Measurements from ENCODE around the gene PLCB1. TPM values are rescaled to one million over a fixed set of nuclear protein-coding genes. Genes with fewer than 3 reads are reported as not detected.

PLCB1 gene
- total and polyA plus RNA-seq, 10 of the 15 experiments (the other 5 are each of a cell fraction or from before 2014, with no cell fraction given) = 0.05 to 5.3 (median 0.17) TPM; not detected in 1

- WGBS (ENCODE audit: insufficient coverage, insufficient replicate concordance, low lambda C conversion rate, missing lambda C conversion rate) = 34% methylated on average over 7 of the region's 7 CpGs
- TF ChIP-seq ASH2L (IDR thresholded peaks at IDR 0.05; ENCODE audit: borderline replicate concordance, low read depth) (no peak), ESRRA (IDR thresholded peaks at IDR 0.05; ENCODE audit: low read length) (no peak), NFYB (IDR thresholded peaks at IDR 0.05; ENCODE audit: insufficient read depth, low read depth, low read length) (no peak), NR2C2 (IDR thresholded peaks at IDR 0.05; ENCODE audit: borderline replicate concordance, control insufficient read depth, insufficient read length, low read depth) (no peak), ZNF592 (IDR thresholded peaks at IDR 0.05) (no peak), ETV6 (conservative IDR thresholded peaks at IDR 0.05 in 1 of 2, IDR thresholded peaks at IDR 0.05 in 1 of 2; ENCODE audit: borderline replicate concordance in 1 of 2, low read depth in 1 of 2) (no peak), HDAC2 (IDR thresholded peaks at IDR 0.05) (no peak), POLR2AphosphoS2 (IDR thresholded peaks at IDR 0.05; ENCODE audit: low read depth, low read length) (no peak)
- TF ChIP-seq, protein P1, sequence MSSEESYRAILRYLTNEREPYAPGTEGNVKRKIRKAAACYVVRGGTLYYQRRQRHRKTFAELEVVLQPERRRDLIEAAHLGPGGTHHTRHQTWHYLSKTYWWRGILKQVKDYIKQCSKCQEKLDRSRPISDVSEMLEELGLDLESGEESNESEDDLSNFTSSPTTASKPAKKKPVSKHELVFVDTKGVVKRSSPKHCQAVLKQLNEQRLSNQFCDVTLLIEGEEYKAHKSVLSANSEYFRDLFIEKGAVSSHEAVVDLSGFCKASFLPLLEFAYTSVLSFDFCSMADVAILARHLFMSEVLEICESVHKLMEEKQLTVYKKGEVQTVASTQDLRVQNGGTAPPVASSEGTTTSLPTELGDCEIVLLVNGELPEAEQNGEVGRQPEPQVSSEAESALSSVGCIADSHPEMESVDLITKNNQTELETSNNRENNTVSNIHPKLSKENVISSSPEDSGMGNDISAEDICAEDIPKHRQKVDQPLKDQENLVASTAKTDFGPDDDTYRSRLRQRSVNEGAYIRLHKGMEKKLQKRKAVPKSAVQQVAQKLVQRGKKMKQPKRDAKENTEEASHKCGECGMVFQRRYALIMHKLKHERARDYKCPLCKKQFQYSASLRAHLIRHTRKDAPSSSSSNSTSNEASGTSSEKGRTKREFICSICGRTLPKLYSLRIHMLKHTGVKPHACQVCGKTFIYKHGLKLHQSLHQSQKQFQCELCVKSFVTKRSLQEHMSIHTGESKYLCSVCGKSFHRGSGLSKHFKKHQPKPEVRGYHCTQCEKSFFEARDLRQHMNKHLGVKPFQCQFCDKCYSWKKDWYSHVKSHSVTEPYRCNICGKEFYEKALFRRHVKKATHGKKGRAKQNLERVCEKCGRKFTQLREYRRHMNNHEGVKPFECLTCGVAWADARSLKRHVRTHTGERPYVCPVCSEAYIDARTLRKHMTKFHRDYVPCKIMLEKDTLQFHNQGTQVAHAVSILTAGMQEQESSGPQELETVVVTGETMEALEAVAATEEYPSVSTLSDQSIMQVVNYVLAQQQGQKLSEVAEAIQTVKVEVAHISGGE (CRISPR knock-in tag; IDR thresholded peaks at IDR 0.05) = no peak
- TF ChIP-seq, protein P2, sequence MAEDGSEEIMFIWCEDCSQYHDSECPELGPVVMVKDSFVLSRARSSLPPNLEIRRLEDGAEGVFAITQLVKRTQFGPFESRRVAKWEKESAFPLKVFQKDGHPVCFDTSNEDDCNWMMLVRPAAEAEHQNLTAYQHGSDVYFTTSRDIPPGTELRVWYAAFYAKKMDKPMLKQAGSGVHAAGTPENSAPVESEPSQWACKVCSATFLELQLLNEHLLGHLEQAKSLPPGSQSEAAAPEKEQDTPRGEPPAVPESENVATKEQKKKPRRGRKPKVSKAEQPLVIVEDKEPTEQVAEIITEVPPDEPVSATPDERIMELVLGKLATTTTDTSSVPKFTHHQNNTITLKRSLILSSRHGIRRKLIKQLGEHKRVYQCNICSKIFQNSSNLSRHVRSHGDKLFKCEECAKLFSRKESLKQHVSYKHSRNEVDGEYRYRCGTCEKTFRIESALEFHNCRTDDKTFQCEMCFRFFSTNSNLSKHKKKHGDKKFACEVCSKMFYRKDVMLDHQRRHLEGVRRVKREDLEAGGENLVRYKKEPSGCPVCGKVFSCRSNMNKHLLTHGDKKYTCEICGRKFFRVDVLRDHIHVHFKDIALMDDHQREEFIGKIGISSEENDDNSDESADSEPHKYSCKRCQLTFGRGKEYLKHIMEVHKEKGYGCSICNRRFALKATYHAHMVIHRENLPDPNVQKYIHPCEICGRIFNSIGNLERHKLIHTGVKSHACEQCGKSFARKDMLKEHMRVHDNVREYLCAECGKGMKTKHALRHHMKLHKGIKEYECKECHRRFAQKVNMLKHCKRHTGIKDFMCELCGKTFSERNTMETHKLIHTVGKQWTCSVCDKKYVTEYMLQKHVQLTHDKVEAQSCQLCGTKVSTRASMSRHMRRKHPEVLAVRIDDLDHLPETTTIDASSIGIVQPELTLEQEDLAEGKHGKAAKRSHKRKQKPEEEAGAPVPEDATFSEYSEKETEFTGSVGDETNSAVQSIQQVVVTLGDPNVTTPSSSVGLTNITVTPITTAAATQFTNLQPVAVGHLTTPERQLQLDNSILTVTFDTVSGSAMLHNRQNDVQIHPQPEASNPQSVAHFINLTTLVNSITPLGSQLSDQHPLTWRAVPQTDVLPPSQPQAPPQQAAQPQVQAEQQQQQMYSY (CRISPR knock-in tag; IDR thresholded peaks at IDR 0.05) = no peak
These were observed 717.9 kb downstream of the PLCB1 start for GRCh38 chr20:8849990-8850389.

More at GRCh38 chr20:8849990-8850389, 717.9 kb downstream of the PLCB1 start:
- Histone ChIP-seq H3K79me2 (ENCODE audit: control insufficient read depth, insufficient read depth, low read length) (no peaks in the 10 kb centered on the region), H3K9me3 (replicated peaks; ENCODE audit: control insufficient read depth, insufficient read depth, low read length) (no peaks in the 10 kb centered on the region), H3K27me3 (replicated peaks in 1 of 2; ENCODE audit: control insufficient read depth in 2 of 2, insufficient read depth in 2 of 2, low read length in 1 of 2) (no peaks in the 10 kb centered on the region), H3K4me3 (no peak overlapping the region), H3K27ac (ENCODE audit: control insufficient read depth, insufficient read depth) (no peak overlapping the region), H3K9ac (ENCODE audit: control insufficient read depth, insufficient read depth, low read length) (no peak overlapping the region), H3K4me2 (ENCODE audit: control insufficient read depth, insufficient read depth) (no peak overlapping the region), H4K20me1 (ENCODE audit: control insufficient read depth, insufficient read depth) (no peaks in the 10 kb centered on the region), H3K36me3 (ENCODE audit: control insufficient read depth in 2 of 2, insufficient read depth in 2 of 2, low read length in 1 of 2) (no peaks in the 10 kb centered on the region), H2AFZ (ENCODE audit: control insufficient read depth, low read depth, low read length) (no peak overlapping the region), H3K4me1 (ENCODE audit: control insufficient read depth, insufficient read depth, low read length) (no peaks in the 10 kb centered on the region)
- FAIRE-seq (no peak), DNase-seq (ENCODE audit: low read depth, low spot score) (no peak), ATAC-seq (no peak)
- ChIA-PET SMC1A (ENCODE audit: uncharacterized antibody, unreplicated experiment) (no interaction called here), POLR2A (no interaction called here), CTCF (no interaction called here), RAD21 (ENCODE audit: unreplicated experiment) (no interaction called here)
- in situ Hi-C loops (cut with MboI) = loop anchor here (10.0 kb wide), 1 partner anchor 505 kb away; no protein-coding TSS in a partner anchor
- BruUV-seq (replicated peaks) = no TSS peak
- intact Hi-C loops (cut with micrococcal nuclease; ENCODE audit: unreplicated experiment) = loop anchor here (10.0 kb wide), 1 partner anchor 325 kb away; no protein-coding TSS in a partner anchor
